T1000 (cell line): Measurements from ENCODE around the gene UCHL1.
"Not testable (repeated sequence)": the region's sequence is repeated elsewhere in the genome, so short reads cannot be mapped to it uniquely, and the experiment has no call there.

Experiments
- DNase-seq: peaks from one replicate; lab custom pipeline; 2025; ENCODE audit warnings: mixed read lengths; lab: John Stamatoyannopoulos, UW

The UCHL1 gene

DNA sequence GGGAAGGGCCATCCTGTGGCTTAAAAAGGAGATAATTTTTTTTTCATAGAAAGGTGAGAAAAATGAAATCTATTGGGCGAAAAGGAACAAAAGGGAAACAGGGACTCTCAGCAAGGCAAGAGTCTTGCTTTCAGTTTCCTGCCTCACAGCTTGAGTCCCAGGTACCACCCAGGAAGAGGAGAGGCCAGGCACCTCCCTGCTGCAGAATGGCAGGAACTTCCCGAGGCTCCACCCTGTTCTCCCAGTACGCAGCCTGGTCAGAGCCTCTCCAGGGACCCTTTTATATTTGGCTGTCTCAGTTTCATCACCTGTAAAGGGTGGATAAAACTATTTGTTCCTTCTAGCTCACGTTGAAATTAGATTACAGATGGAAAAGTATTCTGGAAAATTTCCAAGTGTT lies 33.8 kb downstream of the UCHL1 start:
- DNase-seq: no peak

DNA sequence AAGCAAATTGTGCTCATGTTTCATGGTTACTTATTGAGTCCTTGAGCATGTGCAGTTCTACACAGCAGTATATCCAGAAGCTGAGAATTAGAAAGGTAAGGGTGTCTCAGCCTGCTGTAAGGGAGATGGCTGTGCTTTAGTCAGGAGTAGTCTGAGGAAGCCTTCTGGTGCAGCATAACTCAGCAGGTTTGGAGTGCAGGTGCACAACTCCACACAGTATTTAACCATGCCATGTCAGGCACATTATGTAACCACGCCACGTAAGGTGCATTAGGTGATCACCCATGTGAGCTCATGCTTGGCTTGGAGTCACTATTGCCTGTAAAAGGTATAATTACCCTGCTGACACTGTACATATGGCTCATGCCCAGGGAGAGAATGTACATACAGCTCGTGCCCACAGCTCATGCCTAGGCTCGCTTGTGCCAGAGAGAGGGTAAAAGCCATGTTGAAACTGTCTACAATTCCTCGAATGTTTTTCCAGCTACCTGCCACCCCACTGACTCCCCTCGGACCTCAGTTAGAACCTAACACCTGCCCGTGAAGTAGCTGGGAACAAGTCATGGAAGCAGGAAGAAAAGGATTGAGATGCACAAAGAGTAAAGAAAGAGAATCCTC lies 37.8 kb downstream of the UCHL1 start:
- DNase-seq: no peak

- DNase-seq: no peak
Observed at GRCh38 chr4:41296995-41297394, 40.3 kb downstream of the UCHL1 start.

GRCh38 chr4:41297832-41298231 lies 41.1 kb downstream of the UCHL1 start:
- no peak for DNase-seq

DNA sequence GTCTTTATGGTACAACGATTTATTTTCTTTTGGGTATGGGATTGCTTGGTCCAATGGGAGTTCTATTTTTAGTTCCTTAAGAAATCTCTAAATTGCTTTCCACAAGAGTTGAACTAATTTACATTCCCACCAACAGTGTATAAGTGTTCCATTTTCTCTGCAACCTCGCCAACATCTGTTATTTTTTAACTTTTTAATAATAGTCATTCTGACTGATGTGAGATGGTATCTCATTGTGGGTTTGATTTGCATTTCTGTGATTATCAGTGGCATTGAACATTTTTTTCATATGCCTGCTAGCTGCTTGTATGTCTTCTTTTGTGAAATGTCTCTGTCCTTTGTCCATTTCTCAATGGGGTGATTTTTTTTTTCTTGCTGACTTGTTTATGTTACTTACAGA lies 42.8 kb downstream of the UCHL1 start:
- DNase-seq: no peak

DNA sequence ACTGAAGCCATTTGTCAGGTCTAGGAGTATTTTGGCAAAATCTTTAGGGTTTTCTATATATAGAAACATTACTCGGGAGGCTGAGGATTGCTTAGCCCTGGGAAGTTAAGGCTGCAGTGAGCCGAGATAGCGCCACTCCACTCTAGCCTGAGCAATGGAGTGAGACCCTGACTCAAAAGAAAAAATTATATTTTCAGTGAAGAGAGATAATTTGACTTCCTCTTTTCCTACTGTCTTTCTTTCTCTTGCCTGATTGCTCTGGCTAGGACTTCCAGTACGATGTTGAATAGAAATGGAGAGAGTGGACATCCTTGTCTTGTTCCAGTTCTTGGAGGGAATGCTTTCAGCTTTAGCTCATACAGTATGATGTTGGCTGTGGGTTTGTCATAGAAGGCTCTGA lies 44.4 kb downstream of the UCHL1 start:
- DNase-seq: no peak

GRCh38 chr4:41303372-41304118 lies 46.8 kb downstream of the UCHL1 start:
- no peak for DNase-seq

DNA sequence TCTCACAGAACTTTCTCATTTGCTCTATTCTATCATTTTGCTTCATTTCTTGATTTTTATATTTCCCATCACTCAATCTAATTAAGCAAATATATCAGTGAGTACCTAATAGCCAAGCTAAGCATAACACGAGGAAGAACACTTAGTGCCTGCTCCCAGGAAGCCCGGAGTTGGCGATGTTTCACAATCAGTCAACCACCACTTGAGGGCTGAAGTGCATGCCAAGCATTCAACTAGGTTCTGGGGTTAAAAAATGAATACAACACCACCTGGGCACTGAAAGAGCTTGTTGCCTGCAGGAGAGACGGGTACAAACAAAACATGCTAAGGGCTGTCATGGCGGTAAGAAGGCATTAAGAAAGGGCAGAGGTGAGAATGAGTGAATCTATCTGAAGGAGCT lies 47.5 kb downstream of the UCHL1 start:
- no peak for DNase-seq

DNA sequence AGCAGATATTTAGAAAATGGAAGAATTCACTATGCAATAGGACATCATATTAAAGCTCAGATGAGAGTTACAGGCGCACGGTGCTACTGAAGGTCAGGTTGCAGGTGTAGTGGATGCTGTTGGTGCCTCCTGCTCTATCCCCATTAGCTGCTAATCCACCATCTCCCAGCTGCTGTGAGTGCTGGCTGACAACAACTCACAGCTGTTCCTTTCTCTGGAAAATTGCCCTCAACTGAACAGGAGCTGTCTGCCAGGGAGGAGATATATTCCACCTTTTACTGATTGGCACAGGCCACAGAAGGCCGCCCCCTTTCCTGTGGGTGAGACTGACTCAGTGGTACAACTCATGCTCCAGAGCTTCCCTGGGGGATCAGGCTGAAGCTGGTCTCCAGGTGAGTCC lies 48.7 kb downstream of the UCHL1 start:
- no peak for DNase-seq

GRCh38 chr4:41307638-41308037 lies 50.9 kb downstream of the UCHL1 start:
- no peak for DNase-seq

DNA sequence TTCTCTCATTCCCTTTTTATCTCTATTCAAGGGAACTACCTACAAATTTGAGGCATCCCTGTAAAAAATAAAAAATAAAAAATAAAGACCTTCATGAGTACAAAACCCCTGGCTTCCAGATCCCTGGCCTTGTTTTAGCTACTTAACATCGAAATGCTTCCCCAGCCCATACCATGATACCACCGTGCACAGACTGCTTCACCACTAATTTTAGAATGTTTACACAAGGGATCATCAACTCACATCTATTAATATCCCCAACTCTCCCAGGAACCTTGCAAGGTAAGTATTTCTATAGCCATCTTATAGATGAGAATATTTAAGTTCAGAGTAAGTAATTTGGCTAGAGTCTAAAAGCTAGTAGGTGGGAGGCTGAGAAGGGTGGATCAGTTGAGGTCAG lies 51.7 kb downstream of the UCHL1 start:
- no peak for DNase-seq

GRCh38 chr4:41315426-41315825 lies 58.7 kb downstream of the UCHL1 start:
- not testable (repeated sequence) for DNase-seq

DNA sequence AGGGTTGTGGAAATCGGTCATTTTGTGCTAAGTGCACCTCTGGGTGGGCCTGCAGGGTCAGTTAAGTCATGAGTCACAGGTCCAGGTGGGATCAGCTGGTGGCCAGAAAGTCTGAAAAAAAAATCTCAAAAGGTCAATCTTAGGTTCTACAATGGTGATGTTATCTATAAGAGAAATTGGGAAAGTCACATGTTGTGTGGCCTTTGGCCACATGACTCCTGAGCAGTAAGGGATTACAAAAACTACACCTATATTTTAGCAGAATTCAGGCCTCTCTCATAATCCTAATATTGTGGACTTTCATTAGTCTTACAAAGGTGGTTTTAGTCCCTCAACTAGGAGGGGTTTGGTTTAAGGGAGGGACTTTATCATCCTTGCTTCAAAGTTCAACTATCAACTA lies 59.1 kb downstream of the UCHL1 start:
- no peak for DNase-seq
